ACHN (cell line): ENCODE data around the gene PCDHGC3.

Experiments
- DNase-seq: peaks from one replicate; pipeline ENCODE4 v3.0.0-alpha.2; 2015
- in situ Hi-C: cut with HindIII; loops from 2 replicates; pipeline ENCODE4 v1.10.0; 2017; ENCODE audit warnings: low sequenced_read_pairs, low pct_ligation_motif_present, low pct_unique_long_range_greater_than_20kb

The PCDHGC3 gene

DNA sequence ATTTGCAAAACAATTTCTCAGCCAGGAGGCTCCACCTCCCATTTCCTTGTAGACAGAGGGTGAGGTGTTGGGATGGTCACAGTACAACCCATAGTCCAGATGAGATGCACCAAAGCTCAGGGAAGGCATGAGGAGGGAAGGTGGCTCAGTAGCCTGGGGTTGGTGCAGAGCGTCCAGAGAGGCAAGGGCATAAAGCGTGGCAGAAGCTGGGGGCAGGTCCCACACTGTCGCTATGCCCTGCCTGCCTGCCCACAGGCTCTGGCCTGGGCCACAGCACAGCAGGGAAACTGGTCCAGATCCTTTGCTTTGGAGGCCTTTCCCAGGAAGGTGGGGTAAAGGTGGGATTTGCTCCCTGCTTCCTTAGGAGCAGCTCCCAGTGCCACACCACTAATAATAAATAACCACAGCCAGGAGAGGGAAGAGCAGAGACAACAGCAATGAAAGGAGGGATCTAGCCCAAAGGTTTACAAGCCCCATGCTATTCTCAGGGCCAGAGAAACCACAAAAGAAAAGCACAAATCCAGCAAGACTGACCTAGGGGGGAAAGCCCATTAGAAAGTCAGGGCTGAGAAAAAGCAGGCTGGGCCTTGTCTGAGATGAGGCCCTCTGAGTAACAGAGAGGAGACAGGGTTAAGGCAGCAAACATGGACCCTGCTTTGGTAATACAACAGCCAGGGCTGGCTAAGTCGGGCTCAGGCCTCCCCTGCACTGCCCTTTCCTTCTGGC lies 40.3 kb downstream of the PCDHGC3 start:
- DNase-seq: no peak
- in situ Hi-C loops: no loop called here

DNA sequence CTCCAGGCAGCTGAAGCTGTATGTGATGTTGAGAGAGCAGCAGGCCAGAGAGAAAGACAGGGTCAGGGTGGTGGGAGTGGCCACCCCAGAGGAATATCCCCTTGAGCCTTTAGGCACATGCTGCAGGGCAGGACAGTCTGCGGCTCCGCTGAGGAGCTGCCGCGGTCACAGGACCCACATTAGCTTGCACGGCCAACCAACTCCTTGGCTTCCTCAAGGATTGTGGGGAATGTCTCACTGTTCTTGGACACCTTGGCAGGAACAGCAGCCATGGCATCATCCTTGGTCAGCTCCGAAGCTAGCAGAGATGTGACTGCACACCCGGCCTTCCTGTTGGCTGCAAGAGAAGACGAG lies 40.9 kb downstream of the PCDHGC3 start:
- in situ Hi-C loops: no loop called here
- DNase-seq: no peak

DNA sequence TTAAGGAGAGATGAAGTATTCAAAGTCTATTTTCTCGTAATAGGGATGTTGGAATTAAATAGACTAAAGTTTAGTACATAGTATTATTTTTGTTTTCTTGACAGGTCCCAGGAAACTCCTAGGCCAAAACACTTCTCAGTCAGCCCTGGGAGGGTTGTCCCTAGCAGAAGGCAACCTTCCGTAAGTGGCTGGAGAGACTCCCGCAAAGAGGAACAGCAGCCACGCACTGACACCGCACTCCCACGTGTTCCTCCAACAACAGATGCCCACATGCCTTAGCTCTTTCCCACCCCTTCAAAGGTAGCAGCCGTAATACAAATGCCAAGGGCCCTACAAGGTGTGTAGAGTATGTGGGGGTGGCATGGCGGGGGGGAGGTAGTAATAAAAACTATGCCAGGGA lies 41.5 kb downstream of the PCDHGC3 start:
- in situ Hi-C loops: no loop called here
- DNase-seq: no peak

DNA sequence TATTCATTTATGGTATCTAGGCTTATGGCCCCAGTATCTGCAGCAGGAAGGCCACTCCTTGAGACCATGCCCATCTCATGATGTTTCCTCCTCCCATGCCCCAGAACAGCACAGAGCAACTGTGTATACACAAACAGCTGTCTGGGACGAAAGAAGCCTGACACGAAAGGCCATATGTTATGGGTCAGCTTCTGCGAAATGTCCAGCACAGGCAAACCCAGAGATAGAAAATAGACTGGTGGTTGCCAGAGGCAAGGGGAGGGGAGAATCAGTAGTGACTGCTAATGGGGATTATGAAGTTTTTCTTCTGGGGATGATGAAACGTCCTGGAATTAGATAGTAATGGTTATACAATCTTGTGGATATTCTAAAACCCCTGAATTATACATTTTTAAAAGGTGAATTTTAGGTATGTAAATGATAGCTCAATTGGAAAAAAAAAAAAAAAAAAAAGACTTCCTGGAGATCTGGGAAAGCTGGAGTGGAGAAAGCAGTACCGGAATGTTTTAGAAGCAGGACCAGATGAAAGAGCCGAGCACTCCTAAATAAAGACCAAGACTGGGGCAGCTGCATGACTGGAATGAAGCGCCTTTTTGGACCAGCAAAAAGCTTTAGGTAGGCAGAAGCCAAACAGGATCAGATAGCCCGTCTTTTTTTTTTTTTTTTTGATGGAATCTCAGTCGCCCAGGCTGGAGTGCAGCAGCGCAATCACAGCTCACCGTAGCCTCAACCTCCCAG lies 42.3 kb downstream of the PCDHGC3 start:
- in situ Hi-C loops: no loop called here
- no peak for DNase-seq

DNA sequence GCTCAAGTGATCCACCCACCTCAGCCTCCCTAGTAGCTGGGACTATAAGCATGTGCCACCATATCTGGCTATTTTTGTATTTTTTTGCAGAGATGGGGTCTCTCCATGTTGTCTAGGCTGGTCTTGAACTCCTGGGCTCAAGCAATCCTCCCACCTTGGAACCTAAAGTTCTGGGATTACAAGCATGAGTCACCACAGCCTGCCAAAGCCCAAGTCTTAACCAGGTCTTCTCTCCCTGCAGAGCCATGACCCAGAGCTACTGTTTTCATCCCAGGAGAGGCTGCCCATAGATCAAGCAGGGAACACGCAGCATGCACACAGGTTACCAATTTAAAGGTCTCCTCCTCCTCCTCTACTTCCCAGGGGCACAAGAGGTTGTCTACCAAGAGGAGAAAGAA lies 42.9 kb downstream of the PCDHGC3 start:
- DNase-seq: no peak
- in situ Hi-C loops: no loop called here

DNA sequence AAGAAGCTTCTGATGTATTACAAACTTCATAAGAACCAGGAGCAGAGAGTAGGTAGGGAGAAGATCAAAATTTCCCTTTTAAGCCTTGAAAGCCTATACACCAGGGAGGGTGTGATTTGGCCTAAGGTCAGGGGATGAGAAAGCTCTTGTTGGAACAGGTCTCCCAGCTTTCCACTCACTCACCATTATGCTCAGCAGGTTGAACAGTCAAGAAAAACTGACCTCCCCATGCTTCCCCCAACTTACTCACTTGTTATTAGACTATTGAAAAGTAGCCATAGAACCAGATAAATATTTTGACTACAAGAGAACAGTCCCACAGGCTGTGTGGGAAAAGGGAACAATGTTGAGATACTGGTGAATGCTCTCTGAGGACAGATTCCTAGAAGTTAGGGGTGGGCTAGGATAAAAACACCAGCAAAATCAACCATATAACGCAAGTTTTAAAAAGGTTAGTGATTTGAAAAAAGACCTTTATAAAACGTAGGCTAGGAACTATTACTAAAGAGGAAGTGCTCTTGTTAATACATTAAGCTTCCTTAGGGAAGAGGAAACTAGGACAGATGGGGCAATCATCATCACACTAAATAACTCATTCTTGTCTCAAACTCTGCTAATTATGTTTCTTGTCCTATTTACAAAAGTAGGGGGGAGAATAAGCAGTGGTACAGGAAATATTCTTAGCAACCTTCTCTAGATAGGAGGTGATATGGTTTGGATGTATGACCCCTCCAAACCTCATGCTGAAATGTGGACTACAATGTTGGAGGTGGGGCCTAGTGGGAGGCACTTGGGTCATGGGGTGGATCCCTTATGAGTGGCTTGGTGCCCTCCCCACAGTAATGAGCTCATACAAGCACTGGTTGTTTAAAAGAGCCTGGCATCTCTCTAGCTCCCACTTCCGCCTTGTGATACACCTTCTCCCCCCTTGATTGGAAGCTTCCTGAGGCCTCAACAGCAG lies 44.1 kb downstream of the PCDHGC3 start:
- DNase-seq: no peak
- in situ Hi-C loops: no loop called here

DNA sequence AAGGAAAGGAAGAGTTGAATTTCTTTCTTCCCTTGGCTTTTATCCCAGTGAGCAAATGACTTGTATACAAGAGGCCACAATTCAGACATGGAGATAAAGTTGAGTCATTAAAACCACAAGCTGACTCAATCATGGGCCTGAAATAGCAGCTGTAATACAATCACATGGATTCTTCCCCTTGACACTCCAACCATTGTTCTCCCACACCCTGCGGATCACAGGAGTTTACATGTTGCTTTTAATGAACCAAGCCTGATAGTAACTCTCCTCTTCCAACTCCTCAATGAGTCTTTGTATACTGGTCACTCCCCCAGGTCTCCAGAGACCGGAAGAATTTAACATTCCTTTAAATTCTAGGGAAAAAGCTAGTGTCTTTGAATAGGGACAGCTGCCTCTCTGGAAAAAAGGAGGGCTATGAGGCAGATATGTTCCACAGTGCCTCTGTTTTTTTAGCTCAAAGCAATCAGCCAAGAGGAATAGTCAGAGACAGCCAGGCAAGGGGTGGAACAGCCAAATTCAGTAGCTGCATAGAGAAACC lies 45.5 kb downstream of the PCDHGC3 start:
- in situ Hi-C loops: no loop called here
- DNase-seq: peak; percentile 89

DNA sequence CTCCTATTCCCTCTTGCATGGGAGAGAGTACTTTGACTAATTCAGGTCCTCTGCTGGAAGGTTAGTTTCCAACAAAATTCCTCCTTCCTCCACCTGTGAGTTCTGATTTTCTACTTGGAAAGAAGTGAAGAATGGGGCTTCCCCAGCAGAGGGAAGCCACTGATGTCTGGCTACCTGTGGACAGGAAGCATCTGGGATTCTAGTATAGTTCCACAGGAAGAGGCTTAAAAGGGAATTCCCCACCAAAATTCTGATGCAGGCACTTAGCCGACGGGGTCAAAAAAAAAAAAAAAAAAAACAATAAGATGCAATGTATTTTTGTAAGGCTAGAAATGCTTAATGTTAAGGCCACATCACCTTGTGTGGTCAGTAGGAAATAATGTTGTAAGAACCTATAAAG lies 46.5 kb downstream of the PCDHGC3 start:
- in situ Hi-C loops: no loop called here
- no peak for DNase-seq

DNA sequence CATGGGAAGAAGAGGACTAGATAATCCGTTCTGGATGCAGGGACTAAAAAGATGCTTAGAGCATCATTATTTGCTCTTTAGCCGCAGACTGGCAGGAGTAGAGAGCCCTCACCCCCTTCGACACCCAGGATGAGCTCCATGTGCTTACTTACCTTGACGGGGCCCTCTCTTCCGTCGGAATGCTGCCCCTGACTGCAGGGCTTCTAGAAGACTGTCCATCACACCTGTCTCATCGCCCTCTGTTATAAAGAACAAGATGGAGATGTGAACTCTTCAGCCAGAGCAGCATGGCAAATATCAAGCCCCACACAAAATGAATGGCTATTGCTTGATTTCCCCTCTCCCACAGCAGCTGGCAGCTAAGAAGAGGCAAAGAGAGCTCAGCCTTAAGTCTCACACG lies 48.2 kb downstream of the PCDHGC3 start:
- no peak for DNase-seq
- in situ Hi-C loops: no loop called here

DNA sequence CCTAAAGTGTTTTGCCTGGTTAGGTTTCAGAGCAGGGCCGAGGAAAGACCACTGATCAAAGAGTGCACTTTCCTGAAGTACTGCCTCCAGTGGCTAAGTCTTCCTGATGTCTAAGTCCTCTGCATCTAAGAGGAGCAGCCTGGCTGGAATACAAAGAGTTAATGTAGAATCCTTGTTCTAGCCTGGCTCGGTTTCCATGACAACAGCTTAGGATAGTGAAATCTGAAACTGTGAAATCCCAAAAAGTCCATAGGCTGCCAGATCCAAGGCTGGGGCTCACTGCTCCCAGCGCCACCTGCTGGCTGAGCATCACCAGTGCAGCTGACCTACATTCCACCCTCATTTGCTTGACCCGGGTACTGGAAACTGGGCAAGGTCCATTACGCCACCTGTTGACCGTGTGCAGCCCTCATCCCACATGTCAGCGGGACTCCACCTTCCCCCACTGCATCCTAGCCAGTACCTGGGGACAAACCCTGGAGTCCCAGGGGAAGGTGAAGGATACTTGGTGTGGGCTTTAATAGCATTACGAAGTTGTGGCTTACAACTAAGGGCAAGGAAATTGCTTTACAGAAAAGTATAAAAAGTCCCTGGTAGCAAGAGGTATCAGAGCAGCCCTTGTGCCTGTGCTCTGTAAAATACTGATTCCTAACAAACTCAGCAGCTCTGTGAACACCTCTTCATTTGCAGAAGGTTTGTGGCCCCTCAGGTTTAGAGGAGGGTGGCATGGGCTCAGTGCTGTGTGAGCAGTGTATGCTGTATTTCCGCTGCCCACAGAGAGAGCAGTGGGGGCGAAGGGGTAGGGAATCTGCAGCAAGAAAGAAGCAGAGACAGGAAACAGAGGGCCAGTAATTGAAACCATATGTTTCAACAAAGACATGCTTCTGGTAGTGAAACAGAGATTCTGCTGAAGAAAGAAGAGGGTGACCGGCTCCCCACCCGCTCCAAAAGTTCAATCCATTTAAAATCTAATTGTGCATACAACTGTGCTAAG lies 49.1 kb downstream of the PCDHGC3 start:
- in situ Hi-C loops: no loop called here
- peak; percentile 85 for DNase-seq

DNA sequence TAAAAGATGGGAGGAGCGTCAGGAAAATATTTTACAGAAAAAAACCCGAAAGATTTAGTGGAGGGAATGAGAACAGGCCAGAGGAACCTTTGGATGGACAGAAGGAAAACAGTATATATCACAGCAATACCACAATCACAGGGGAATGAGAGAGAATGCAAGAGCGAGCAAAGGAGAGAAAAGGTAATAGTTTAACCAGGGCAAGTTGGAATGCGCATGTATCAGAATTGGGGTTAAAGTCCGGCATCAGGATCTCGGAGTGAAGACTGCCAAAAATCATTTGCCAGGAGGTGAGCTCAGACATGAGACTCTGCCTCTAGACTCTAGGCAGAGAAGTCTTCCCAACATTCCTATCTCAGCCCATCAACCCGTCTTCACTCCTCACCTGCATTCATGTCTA lies 49.9 kb downstream of the PCDHGC3 start:
- in situ Hi-C loops: no loop called here
- DNase-seq: peak; percentile 47

DNA sequence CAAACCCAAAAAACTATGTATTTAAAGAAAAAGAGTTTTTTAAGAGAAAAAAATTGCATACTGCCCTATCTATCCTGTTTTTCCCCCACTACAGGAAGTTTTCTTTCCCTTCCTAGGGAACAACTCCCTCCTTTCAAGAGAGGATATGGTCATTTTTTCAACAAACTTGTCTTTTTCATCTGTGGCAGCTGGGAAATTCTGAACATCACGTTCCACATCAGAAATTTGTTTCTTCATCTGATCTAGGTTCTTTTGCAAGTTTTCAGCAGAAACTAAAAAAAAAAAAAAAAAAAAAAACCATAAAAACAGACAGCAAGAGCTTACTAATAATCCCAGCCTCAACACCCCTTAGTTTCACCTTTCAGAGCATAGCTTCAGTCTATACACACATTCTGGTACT lies 51.7 kb downstream of the PCDHGC3 start:
- in situ Hi-C loops: no loop called here
- DNase-seq: no peak
